Stimulated activated CD8-positive, alpha-beta memory T cell treated with anti-CD3 and anti-CD28 coated beads, Interleukin-15, amount 100 ng/mL, for 24 hours (primary cell): Measurements from ENCODE around the gene GPR137.

Experiments used
- DNase-seq: peaks from one replicate; pipeline ENCODE4 v3.0.0-alpha.2; 2020; ENCODE audit warnings: low read depth

GPR137 gene

GRCh38 chr11:64263947-64264317 is 21.7 kb upstream of the GPR137 start:
- no peak for DNase-seq

GRCh38 chr11:64264371-64264852 is 21.2 kb upstream of the GPR137 start:
- DNase-seq = no peak

- DNase-seq = no peak
Measured at GRCh38 chr11:64265176-64266160, 20.2 kb upstream of the GPR137 start.

GRCh38 chr11:64266339-64266738 is 19.3 kb upstream of the GPR137 start:
- no peak for DNase-seq

- DNase-seq = no peak
Measured at GRCh38 chr11:64267207-64267945, 18.3 kb upstream of the GPR137 start.

GRCh38 chr11:64268025-64268892 is 17.4 kb upstream of the GPR137 start:
- DNase-seq = no peak

GRCh38 chr11:64268893-64269539 is 16.6 kb upstream of the GPR137 start:
- DNase-seq = no peak

- peak; percentile 92 for DNase-seq
Measured at GRCh38 chr11:64269540-64270220, 16.0 kb upstream of the GPR137 start.

GRCh38 chr11:64275031-64275800 is 10.4 kb upstream of the GPR137 start:
- no peak for DNase-seq

- no peak for DNase-seq
Measured at GRCh38 chr11:64275841-64276240, 9.8 kb upstream of the GPR137 start.

- no peak for DNase-seq
Measured at GRCh38 chr11:64276653-64277431, 8.8 kb upstream of the GPR137 start.

- no peak for DNase-seq
Measured at GRCh38 chr11:64278576-64279190, 7.0 kb upstream of the GPR137 start.

- DNase-seq = no peak
Measured at GRCh38 chr11:64281957-64282770, 3.5 kb upstream of the GPR137 start.

- DNase-seq = no peak
Measured at GRCh38 chr11:64283092-64283491, 2.6 kb upstream of the GPR137 start.

GRCh38 chr11:64284048-64284961 is 1.3 kb upstream of the GPR137 start, which contains the start of gene BAD:
TSS of gene BAD (minus strand) at chr11:64284665. CDS start at chr11:64284368, 297 bp downstream.
- peak; percentile 90 for DNase-seq

- no peak for DNase-seq
Measured at GRCh38 chr11:64285885-64286800, 495 bp downstream of the GPR137 start.
